ENCODE data around the gene CCDC85C.
A peak's percentile ranks its signal among the peaks of the same experiment; 100 is the strongest.

The CCDC85C gene

GRCh38 chr14:99534863-99535262 is 69.1 kb downstream of the CCDC85C start:
- no peaks in the 10 kb centered on the region for H3K36me3 ChIP-seq (ENCODE audit: control insufficient read depth, insufficient read depth, low read length)
- no peak overlapping the region for H3K4me3 ChIP-seq (ENCODE audit: low read depth, low read length)
- no peak overlapping the region for H3K27ac ChIP-seq (ENCODE audit: low read depth, low read length)
- no peak overlapping the region for H3K9ac ChIP-seq (ENCODE audit: low read depth, low read length)
- H3K9me3 ChIP-seq (ENCODE audit: control insufficient read depth, insufficient read depth, low read length) = no peaks in the 10 kb centered on the region
- H3K27me3 ChIP-seq (ENCODE audit: control insufficient read depth, insufficient read depth, low read length) = no peaks in the 10 kb centered on the region
- H3K4me1 ChIP-seq (ENCODE audit: control insufficient read depth, insufficient read depth, low read length) = peaks cover 33% of the 10 kb centered on the region

GRCh38 chr14:99534333-99534732 is 69.7 kb downstream of the CCDC85C start:
- H3K4me3 ChIP-seq (ENCODE audit: low read depth, low read length) = no peak overlapping the region
- H3K27ac ChIP-seq (ENCODE audit: low read depth, low read length) = no peak overlapping the region

GRCh38 chr14:99532310-99532709 is 71.7 kb downstream of the CCDC85C start:
- Histone ChIP-seq H3K9me3 (ENCODE audit: control insufficient read depth, insufficient read depth, low read length) (no peaks in the 10 kb centered on the region), H3K4me1 (ENCODE audit: control insufficient read depth, insufficient read depth, low read length) (peaks cover 26% of the 10 kb centered on the region), H3K27ac (ENCODE audit: low read depth, low read length) (no peak overlapping the region), H3K9ac (ENCODE audit: low read depth, low read length) (no peak overlapping the region), H3K27me3 (ENCODE audit: control insufficient read depth, insufficient read depth, low read length) (no peaks in the 10 kb centered on the region), H3K36me3 (ENCODE audit: control insufficient read depth, insufficient read depth, low read length) (no peaks in the 10 kb centered on the region), H3K4me3 (ENCODE audit: low read depth, low read length) (no peak overlapping the region)

More at GRCh38 chr14:99534333-99534732, 69.7 kb downstream of the CCDC85C start:
- Histone ChIP-seq H3K27me3 (ENCODE audit: control insufficient read depth, insufficient read depth, low read length) (no peaks in the 10 kb centered on the region), H3K9ac (ENCODE audit: low read depth, low read length) (no peak overlapping the region), H3K9me3 (ENCODE audit: control insufficient read depth, insufficient read depth, low read length) (no peaks in the 10 kb centered on the region), H3K36me3 (ENCODE audit: control insufficient read depth, insufficient read depth, low read length) (no peaks in the 10 kb centered on the region), H3K4me1 (ENCODE audit: control insufficient read depth, insufficient read depth, low read length) (peaks cover 33% of the 10 kb centered on the region)

GRCh38 chr14:99531251-99532096 is 72.5 kb downstream of the CCDC85C start:
- H3K27me3 ChIP-seq (ENCODE audit: control insufficient read depth, insufficient read depth, low read length) = no peaks in the 10 kb centered on the region
- peak overlapping the region; percentile 67 for H3K27ac ChIP-seq (ENCODE audit: low read depth, low read length)
- no peaks in the 10 kb centered on the region for H3K9me3 ChIP-seq (ENCODE audit: control insufficient read depth, insufficient read depth, low read length)
- no peak overlapping the region for H3K9ac ChIP-seq (ENCODE audit: low read depth, low read length)
- H3K4me1 ChIP-seq (ENCODE audit: control insufficient read depth, insufficient read depth, low read length) = peaks cover 22% of the 10 kb centered on the region
- no peaks in the 10 kb centered on the region for H3K36me3 ChIP-seq (ENCODE audit: control insufficient read depth, insufficient read depth, low read length)
- H3K4me3 ChIP-seq (ENCODE audit: low read depth, low read length) = no peak overlapping the region

GRCh38 chr14:99530407-99531155 is 73.4 kb downstream of the CCDC85C start:
- no peaks in the 10 kb centered on the region for H3K27me3 ChIP-seq (ENCODE audit: control insufficient read depth, insufficient read depth, low read length)
- peak overlapping the region; percentile 67 for H3K27ac ChIP-seq (ENCODE audit: low read depth, low read length)
- no peaks in the 10 kb centered on the region for H3K9me3 ChIP-seq (ENCODE audit: control insufficient read depth, insufficient read depth, low read length)
- H3K4me3 ChIP-seq (ENCODE audit: low read depth, low read length) = no peak overlapping the region
- H3K36me3 ChIP-seq (ENCODE audit: control insufficient read depth, insufficient read depth, low read length) = no peaks in the 10 kb centered on the region
- peaks cover 23% of the 10 kb centered on the region for H3K4me1 ChIP-seq (ENCODE audit: control insufficient read depth, insufficient read depth, low read length)
- no peak overlapping the region for H3K9ac ChIP-seq (ENCODE audit: low read depth, low read length)

GRCh38 chr14:99529899-99530298 is 74.1 kb downstream of the CCDC85C start:
- H3K36me3 ChIP-seq (ENCODE audit: control insufficient read depth, insufficient read depth, low read length) = no peaks in the 10 kb centered on the region
- no peak overlapping the region for H3K27ac ChIP-seq (ENCODE audit: low read depth, low read length)
- no peak overlapping the region for H3K9ac ChIP-seq (ENCODE audit: low read depth, low read length)
- H3K9me3 ChIP-seq (ENCODE audit: control insufficient read depth, insufficient read depth, low read length) = no peaks in the 10 kb centered on the region
- no peaks in the 10 kb centered on the region for H3K27me3 ChIP-seq (ENCODE audit: control insufficient read depth, insufficient read depth, low read length)
- H3K4me1 ChIP-seq (ENCODE audit: control insufficient read depth, insufficient read depth, low read length) = peaks cover 29% of the 10 kb centered on the region
- no peak overlapping the region for H3K4me3 ChIP-seq (ENCODE audit: low read depth, low read length)

- no peak overlapping the region for H3K27ac ChIP-seq (ENCODE audit: low read depth, low read length)
- H3K4me1 ChIP-seq (ENCODE audit: control insufficient read depth, insufficient read depth, low read length) = peaks cover 51% of the 10 kb centered on the region
Measured at GRCh38 chr14:99527427-99528076, 76.5 kb downstream of the CCDC85C start.

GRCh38 chr14:99527026-99527425 is 77.0 kb downstream of the CCDC85C start:
- no peaks in the 10 kb centered on the region for H3K9me3 ChIP-seq (ENCODE audit: control insufficient read depth, insufficient read depth, low read length)
- peaks cover 57% of the 10 kb centered on the region for H3K4me1 ChIP-seq (ENCODE audit: control insufficient read depth, insufficient read depth, low read length)
- no peak overlapping the region for H3K4me3 ChIP-seq (ENCODE audit: low read depth, low read length)
- H3K9ac ChIP-seq (ENCODE audit: low read depth, low read length) = no peak overlapping the region
- no peaks in the 10 kb centered on the region for H3K36me3 ChIP-seq (ENCODE audit: control insufficient read depth, insufficient read depth, low read length)
- H3K27ac ChIP-seq (ENCODE audit: low read depth, low read length) = no peak overlapping the region
- H3K27me3 ChIP-seq (ENCODE audit: control insufficient read depth, insufficient read depth, low read length) = no peaks in the 10 kb centered on the region

More at GRCh38 chr14:99527427-99528076, 76.5 kb downstream of the CCDC85C start:
- Histone ChIP-seq H3K27me3 (ENCODE audit: control insufficient read depth, insufficient read depth, low read length) (no peaks in the 10 kb centered on the region), H3K4me3 (ENCODE audit: low read depth, low read length) (no peak overlapping the region), H3K9ac (ENCODE audit: low read depth, low read length) (no peak overlapping the region), H3K9me3 (ENCODE audit: control insufficient read depth, insufficient read depth, low read length) (no peaks in the 10 kb centered on the region), H3K36me3 (ENCODE audit: control insufficient read depth, insufficient read depth, low read length) (no peaks in the 10 kb centered on the region)

- H3K4me1 ChIP-seq (ENCODE audit: control insufficient read depth, insufficient read depth, low read length) = peaks cover 52% of the 10 kb centered on the region
- H3K4me3 ChIP-seq (ENCODE audit: low read depth, low read length) = no peak overlapping the region
- no peaks in the 10 kb centered on the region for H3K9me3 ChIP-seq (ENCODE audit: control insufficient read depth, insufficient read depth, low read length)
- no peak overlapping the region for H3K9ac ChIP-seq (ENCODE audit: low read depth, low read length)
- no peak overlapping the region for H3K27ac ChIP-seq (ENCODE audit: low read depth, low read length)
- H3K36me3 ChIP-seq (ENCODE audit: control insufficient read depth, insufficient read depth, low read length) = no peaks in the 10 kb centered on the region
- H3K27me3 ChIP-seq (ENCODE audit: control insufficient read depth, insufficient read depth, low read length) = no peaks in the 10 kb centered on the region
Measured at GRCh38 chr14:99525699-99526080, 78.3 kb downstream of the CCDC85C start.

GRCh38 chr14:99524804-99525698 is 79.0 kb downstream of the CCDC85C start:
- H3K9me3 ChIP-seq (ENCODE audit: control insufficient read depth, insufficient read depth, low read length) = no peaks in the 10 kb centered on the region
- peaks cover 45% of the 10 kb centered on the region for H3K4me1 ChIP-seq (ENCODE audit: control insufficient read depth, insufficient read depth, low read length)
- H3K9ac ChIP-seq (ENCODE audit: low read depth, low read length) = no peak overlapping the region
- no peaks in the 10 kb centered on the region for H3K27me3 ChIP-seq (ENCODE audit: control insufficient read depth, insufficient read depth, low read length)
- H3K27ac ChIP-seq (ENCODE audit: low read depth, low read length) = peak overlapping the region; percentile 72
- no peaks in the 10 kb centered on the region for H3K36me3 ChIP-seq (ENCODE audit: control insufficient read depth, insufficient read depth, low read length)
- H3K4me3 ChIP-seq (ENCODE audit: low read depth, low read length) = no peak overlapping the region
